Gastroesophageal sphincter (tissue), 3 donors: ENCODE data around the gene ODC1.

Experiments used
- CTCF ChIP-seq, 4 experiments: fragments of 200-600 bp in 2 of 4; fragments of 450-650 bp in 2 of 4; sonication (generic) in 1 of 4; IDR thresholded peaks; one replicate each; pipeline ENCODE4 v1.5.1; 2017 to 2019; ENCODE audit warnings: antibody characterized with exemption in 4 of 4, mild to moderate bottlenecking in 2 of 4, moderate library complexity in 2 of 4
- EP300 ChIP-seq: sonication (generic); formaldehyde crosslinking; IDR thresholded peaks from one replicate; pipeline ENCODE4 v1.6.1; 2017; ENCODE audit warnings: antibody characterized with exemption, mild to moderate bottlenecking
- POLR2A ChIP-seq, 2 donors: fragments of 450-650 bp; IDR thresholded peaks; one replicate each; pipeline ENCODE4 v1.6.1; 2017; ENCODE audit warnings: antibody characterized with exemption in 2 of 2, mild to moderate bottlenecking in 2 of 2, moderate library complexity in 1 of 2
- POLR2AphosphoS5 ChIP-seq: sonication (generic); formaldehyde crosslinking; IDR thresholded peaks from one replicate; pipeline ENCODE4 v1.6.1; 2017; ENCODE audit warnings: antibody characterized with exemption

DNA sequence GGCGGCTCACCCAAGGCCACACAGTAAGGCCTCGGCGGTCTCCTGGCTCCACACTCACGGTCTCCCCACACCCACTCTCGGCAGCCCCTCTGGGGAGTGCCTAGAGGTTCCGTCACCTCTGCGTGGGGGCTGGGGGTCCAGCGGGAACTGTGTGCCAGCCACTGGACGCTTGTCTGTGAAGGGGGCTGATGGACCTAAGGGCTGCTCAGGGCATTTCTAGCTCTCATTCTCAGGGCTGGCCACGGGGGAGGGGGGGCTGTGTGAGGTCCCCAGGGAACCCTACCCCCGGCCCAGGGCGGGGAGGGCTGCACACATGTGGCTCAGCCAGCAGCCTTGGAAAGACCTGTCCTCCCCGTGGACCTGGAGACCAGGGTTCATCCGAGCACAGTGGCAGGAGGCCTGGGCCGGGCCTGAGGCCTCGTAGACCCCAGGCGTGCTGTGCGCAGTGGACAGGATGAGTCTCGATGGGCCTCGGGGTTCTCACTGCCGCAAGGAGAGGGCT, 27.1 kb upstream of the ODC1 start:
- TF ChIP-seq CTCF (IDR thresholded peaks at IDR 0.05) (no peak), POLR2AphosphoS5 (no peak), POLR2A (IDR thresholded peaks at IDR 0.05) (no peak), EP300 (no peak)
